Fibroblast of skin of left biceps (primary cell): ENCODE data around the gene KRT77.

Experiments
- DNase-seq, 2 experiments: peaks; one replicate each; pipeline ENCODE4 v3.0.0-alpha.2; 2013; ENCODE audit warnings: low read depth in 2 of 2

The KRT77 gene

DNA sequence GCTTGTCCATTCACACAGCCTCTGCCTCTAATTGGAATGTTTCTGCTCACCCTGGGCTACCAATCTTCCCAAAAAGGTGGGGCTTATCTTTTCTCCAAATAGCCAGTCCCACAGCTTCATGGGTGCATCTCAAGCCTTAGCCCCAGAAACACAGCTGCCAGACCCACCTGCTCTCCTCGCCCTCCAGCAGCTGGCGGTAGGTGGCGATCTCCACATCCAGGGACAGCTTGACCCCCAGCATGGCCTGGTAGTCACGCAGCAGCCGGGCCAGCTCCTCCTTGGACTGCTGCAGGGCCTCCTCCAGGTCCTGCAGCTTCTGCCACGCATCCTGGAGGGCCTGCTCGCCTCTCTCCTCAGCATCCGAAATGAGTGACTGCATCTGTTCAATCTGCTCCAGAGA, 11.1 kb downstream of the KRT77 start:
- DNase-seq: no peak

DNA sequence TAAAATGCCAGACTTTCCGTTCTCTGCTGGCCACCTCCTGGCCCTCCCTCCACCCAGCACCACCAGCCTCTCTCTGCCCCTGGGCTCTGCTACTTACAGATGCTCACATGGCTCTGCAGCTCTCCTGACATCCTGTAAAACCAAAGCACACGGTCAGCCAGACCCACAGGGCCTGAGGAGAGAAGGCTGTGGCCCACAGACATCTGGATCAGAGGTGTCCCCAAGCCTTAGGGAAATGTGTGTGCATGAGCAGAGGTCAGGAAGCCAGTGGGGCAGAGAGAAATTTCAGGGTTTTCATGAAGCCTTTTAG, 11.5 kb downstream of the KRT77 start:
- no peak for DNase-seq

DNA sequence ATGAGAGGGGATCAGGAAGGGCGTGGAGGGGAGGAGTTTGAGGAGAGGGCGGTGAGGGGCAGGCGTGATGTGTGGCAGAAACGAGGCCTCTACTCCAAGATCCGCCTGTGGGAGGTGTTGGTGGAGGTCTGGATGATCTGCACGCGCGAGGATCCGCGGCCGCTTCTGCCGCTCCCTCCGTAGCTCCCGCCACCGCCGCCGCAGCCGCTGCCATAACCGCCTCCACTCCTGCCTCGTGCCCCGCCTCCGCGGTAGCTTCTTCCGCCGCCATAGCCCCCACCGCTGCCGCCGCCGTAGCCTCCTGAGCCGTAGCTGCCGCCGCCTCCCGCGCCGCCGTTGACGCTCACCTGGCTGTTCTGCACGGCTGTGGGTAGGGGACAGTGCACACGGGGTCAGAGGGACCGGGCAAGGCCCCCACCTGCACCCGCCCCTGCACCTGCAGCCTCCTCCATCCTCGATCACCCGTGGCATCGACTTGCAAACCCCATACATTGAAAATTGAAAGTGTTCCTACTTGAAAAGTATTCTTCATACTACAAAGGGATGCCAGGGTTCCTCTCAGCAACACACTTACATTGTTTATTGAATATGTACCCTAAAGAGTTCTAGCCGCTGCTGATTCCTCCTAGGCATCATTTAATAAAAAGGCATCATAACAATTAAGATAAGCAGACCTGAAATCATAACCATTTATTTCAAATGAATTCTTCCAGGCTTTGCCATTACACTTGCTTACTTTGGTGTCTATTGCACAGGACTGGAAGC, 12.1 kb downstream of the KRT77 start:
- DNase-seq: no peak

DNA sequence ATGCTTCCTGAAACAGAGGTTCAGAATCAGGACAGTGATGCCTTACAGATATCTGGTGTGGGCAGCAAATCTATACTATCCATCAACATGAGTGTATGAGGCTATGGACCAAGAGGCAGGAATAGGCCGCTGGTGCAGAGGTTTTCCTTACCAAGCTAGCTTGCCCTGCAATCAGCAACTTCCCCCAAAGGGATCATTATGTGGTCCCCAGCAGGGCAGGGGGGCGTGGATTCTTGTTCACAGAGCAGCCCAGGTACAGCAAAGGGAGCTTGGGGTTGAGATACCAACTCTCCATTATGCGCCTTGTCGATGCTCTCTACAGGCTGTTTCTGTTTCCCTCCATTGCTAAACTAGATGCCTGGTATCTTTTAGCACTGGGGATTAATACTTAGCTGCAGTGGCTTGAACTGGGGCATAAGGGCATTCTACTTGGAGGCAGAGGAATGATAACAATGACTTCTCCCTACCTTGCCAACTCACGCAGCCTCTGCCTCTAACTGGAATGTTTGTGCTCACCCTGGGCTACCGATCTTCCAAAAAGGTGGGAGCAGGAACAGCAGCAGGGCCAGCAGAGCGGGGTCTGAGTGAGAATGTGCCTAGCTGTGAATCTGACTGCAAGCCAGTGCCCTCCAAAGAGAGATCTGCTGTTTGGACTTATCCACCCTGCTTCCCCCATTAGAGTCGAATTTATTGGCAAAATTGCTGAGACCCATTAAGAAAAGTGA, 12.8 kb downstream of the KRT77 start:
- DNase-seq: no peak

DNA sequence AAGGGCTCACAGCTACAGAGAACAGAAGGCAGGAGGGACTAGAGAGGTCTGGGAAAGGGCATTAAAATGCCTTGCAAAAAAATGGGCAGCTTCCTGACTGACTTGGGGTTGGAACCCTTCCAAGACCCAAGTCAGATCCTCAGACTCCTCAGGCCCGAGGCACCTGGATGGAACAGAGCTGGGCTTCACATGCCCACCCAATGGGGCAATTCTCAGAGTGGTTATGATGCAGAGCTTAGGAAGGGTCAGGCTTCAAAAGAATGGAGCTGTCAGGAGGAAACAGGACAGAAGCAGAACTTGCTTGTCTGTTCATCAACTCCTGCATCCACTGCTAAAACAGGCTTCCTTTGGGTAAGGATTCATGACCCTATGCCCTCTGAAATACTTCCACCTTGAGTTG, 13.4 kb downstream of the KRT77 start:
- DNase-seq: no peak

DNA sequence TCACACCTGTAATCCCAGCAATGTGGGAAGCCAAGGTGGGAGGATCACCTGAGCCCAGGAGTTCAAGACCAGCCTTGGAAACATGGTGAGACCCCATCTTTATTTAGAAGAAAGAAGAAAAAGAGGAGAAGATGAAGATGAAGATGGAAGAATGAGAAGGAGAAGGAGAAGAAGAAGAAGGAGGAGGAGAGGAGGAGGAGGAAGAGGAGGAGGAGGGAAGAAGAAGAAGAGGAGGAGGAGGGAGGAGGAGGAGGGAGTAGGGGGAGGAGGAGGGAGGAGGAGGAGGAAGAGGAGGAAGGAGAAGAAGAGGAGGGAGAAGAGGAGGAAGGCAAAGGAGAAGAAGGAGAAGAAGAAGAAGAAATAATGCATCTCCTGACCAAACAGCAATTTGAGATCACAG, 14.1 kb downstream of the KRT77 start:
- DNase-seq: no peak

DNA sequence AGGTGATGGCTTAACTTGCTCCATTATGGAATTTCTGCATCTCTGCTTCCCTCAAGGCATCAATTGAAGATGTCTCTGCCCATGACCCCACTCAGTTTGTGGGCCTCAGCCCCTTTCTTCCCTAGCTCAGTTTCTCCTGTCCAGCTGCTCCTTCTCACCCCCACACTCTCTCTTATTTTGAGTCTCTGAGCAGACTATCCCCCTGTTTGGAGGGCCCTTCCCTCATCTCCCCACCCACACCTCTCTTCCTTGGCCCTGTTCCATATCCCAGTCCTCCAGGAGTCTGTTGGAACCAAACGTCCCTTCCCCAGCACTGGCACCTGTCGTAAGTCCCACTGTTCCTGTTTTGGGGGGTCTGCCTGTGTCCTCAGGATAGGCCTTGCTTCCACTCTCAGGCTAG, 14.8 kb downstream of the KRT77 start:
- DNase-seq: no peak

DNA sequence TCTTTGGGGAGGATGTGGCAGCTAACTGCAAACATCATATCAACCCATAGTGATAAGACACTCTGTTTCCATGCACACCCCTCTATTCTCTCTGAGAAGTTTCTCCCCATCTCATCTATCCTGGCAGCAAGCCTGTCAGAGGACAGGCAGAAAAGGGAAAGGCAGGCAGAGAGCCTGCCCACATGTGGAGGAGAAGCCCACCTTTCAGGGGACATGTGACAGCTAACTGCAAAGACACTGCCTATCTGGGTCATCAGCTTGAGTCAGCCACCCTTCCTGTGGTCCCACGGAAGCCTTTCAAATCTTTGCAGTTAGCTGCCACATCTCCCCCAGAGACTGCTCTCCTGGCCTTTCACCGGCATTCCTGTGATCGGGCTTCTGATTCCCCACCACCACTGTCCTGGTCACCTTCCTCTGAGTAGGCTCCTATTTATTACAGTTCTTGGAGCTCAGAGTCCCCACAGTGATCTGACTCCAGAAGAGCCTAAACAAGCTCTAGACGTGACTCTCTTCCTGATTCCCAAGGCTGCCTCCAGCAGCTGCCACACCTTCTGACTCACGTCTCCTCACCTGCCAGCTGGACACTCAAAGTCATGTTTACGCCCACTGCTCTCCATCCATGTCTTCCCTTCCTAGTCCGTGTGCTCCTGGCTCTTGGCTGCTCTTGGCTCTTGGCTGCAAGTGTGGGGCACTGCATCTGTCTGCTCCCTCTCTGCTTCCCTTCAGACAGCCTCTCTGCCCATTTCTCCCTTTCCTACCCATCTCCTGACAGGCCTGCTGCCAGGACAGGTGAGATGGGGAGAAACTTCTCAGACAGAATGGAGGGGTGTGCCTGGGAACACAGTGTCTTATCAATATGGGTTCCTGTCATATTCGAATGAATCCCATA, 15.6 kb downstream of the KRT77 start:
- DNase-seq: no peak

DNA sequence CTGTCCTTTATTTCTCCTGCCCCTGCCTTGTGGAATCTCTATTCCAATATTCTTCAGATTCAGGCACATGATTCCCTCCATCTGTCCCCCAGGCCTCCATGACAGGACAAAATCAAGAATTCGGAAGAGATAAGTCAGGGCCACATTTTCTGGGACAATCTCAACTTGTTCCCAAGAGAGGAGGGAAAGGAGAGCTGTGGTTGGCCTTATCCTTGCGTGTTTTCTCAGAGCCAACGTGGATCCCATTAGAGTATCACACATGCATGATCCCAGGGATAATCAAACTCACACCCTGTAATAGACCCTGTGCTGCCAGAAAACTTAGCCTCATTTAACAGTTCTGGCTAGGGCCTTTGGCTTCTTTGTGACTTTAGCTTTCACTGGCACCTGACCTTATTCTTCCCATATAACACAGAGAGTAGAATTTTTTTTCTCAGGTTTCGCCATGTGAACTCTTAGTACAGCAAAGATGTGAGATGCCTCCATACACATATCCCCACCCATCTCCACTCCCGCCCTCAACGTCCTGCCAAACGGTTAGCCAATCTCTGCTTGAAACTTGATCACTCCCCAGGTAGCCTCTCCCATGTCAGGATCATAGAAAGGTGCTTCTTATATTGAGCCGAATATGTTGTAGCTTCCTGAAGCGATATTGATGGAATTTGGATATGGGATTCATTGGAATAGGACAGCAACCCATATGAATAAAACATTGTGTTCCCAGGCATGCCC, 16.4 kb downstream of the KRT77 start:
- no peak for DNase-seq

DNA sequence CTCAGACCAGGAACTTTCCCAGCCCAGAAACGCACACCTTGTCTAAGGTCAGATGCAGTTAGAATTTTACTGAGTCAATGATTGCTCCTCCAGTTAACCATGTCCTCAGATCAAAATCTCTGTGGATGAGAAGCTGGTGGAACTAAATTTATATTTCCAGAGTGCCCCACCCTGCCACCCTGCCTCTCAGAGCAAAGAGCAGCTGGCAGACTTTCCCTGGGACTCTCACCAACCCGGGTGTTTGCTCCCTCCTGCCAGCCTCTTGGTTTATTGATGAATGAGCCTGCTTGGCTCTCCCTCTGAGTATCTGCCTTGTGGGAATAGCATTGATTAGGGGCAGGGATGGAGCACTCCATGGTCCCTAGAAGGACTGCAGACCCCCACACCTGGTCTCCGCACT, 17.3 kb downstream of the KRT77 start:
- DNase-seq: no peak

DNA sequence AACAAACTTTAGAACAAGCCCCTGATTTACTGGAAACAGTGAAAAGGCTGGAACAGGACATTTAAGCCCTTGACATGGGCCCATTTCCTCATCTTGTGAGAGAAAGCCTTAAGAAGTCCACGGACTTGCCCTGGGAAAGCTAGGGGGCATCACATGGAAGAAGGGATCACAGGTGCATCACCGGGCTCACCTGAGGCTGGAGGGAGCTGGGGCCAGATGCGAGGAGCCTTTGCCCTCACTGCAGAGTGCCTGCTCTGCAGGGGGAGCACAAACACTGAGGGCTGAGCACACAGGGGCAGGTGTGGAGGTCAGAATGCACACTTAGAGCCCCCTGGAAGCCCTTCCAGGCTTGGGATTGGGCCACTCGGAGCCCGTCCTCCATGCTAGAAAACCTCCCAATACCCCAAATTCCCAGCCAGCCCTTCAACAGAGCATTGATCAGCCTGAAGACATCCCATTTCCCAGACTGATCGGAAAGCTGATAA, 17.9 kb downstream of the KRT77 start:
- no peak for DNase-seq

DNA sequence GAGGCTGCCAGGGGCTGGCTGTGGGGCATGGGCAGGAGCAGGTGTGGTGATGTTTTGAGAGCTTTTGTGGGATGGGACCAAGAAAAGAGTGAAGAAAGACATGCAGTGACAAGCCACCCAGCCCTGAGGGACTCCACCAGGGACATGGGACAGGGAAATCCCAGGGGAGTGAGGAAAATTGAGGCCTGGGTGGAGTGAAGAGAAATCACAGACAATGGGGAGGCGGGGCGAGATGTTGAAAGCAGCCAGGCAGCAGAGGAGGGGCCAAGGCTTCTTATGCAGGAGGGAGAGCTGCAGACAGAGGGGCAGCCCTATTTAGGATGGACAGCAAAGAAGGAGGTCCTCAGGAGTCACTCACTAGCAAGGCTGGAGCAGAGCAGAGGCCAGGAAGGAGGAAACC, 18.9 kb downstream of the KRT77 start:
- DNase-seq: no peak

DNA sequence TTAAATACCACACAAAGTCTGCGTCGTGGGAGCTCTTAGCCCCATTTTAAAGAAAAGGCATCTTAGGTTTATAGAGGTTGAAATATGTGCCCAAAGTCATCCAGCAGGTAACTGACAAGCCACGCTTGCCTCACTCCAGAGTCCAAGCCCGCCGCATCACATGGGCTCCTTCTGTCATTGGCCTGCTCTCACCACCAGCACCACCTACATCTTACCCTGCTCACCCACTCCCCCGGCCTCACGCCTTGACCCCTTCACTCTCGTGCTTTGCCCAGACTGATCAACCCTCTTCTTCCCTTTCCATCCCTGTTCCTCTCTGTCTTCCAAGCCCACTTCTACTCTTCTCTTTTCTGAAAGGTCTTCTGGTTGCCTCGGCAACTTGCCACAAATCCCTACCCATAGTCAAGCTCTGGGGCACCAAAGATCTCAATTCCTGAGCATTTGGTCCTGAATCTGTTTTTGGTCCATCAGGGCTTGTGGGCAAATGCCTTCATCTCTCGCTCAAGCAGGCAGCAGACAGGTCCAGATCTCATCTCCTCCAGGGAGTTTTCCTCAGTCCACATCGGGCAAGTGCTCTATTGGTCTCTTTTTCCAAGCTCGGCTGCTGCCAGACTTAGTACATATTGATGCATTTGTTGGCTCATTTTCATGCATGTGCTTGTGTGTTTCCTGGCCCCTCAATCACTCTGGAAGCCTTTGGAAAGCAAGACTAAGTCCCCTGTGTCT, 19.6 kb downstream of the KRT77 start:
- no peak for DNase-seq

DNA sequence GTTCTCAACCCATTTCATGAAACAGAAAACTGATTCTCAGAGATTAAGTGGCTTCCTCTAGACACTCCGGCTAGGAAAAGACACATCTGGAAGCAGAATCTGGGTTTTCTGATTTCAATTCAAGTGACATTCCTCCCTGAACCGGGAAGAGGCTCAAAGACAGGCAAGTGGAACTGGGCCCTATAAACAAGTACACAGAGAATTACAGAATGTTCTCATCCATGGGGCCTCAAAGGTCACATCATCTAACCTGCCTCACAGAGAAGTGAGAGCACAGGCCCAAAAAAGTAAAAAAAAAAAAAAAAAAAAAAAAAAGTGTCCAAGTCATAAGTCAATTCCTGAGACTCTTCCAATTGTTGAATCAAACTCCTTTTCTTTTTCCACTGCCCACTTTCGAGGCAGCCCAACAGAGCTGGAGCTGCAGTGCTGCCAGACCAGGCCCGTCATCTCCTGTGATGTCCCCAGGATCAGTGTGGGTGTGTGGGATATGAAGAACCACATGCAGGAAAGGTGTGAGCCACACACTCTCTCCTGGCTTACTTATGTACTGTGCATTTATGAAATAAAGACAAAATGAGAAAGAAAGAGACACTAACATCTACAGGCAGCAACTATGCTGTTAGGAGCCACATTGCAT, 20.3 kb downstream of the KRT77 start:
- no peak for DNase-seq

DNA sequence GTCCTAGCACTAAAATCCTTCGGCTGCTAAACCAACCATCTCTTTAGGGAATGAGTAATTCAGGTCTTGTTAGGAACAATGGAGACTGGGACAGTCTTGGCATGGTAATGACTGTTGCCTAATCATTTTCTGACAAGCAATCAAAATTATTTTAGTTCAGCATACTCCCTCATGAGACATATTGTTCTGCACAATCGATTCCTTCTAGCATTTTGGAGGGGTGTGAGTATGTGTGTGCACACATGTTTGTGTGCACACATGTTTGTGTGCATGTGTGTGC, 21.0 kb downstream of the KRT77 start:
- no peak for DNase-seq

DNA sequence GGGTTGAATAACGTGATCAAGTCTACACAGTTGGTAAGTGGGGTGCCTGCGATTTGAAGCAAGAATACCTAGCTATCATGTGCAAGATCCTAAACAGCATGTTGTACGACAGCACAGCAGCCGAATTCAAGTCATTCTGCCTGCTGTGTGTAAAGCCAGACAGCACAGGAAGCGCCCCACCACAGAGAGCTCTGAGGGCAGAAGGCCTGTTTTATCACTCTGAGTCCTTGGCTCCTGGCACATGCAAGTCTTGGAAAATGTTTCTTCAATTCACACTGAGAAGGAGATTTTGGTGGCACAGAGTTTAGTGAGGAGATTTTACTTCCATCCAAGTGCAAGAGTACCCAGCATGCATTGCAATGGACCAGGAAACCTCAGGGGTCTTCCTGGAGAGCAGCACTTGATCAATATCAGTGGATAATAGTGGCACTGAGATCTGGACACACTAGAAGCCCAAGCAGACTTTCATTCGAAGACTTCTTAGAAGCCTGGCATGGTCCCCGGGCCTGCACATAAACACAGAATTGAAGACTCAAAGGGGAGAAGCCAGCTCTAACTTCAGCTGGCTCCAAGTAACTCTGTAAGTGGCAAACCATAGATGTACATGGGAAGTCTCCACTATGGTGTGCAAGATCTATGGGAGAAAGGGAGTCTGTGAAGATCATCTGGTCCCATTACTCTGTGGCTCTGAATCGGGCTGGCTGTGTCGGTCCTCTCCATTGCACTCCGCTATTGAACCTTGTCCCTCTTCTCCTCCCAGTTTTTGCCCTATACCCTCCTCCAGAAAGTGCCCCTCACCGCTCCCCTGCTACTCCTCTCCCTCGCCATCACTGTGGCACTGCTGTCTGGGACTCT, 21.6 kb downstream of the KRT77 start:
- no peak for DNase-seq

DNA sequence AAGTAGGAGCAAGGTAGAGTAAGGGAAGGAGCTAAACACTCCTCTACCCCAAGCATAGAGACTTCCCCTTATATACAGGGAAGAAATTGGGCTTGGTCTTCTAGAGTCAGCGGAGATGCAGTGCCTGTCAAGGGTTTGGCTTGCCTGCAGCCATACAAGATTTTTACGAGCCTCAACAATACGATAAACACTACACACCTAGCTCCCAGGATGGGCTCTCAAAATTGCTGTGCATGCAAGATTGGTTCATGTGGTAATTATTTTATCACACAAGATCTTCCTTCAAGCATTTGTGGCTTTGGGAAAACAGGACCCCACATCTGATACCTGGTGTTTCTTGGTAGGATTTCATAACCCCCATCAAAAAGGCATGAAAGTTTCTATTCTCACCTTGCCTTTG, 23.0 kb downstream of the KRT77 start, which contains the start of gene KRT1:
Gene KRT1 (minus strand): TSS at position 45 of the 400 bp plus-strand sequence. CDS start 59 bp downstream, outside the sequence.
- no peak for DNase-seq

DNA sequence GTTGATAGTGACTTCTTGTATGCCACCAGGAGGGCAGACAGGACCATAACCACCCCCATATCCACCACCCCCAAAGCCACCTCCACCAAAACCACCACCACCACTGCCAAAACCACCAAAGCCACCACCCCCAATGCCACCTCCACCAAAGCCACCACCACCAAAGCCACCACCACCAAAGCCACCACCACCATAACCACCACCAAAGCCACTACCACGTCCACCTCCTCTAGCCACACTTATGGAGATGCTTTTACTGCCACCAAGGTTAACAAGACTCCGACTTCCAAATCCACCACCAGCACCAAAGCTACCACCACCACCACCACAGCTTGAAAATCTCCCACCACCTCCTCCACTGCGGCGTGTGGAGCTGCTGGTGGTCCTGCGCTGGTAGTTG, 23.4 kb downstream of the KRT77 start:
- DNase-seq: no peak

DNA sequence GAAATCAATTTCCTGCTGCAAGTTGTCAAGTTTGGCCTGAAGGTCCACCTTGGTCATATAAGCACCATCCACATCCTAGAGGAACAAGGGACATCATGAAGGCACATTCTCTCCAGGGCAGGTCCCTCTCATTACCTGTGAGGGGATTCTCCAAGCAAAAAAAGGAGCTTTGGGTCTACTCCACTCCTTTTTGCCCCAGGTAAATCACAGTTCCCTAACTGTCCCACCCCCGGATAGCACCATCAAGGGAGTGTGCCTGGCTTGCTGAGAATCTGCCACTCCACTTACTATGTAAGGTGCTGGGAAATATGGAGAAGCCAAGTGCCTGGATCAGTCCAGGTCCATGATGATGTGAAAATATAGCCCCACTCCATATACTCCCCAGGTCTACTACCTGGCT, 25.7 kb downstream of the KRT77 start:
- no peak for DNase-seq

DNA sequence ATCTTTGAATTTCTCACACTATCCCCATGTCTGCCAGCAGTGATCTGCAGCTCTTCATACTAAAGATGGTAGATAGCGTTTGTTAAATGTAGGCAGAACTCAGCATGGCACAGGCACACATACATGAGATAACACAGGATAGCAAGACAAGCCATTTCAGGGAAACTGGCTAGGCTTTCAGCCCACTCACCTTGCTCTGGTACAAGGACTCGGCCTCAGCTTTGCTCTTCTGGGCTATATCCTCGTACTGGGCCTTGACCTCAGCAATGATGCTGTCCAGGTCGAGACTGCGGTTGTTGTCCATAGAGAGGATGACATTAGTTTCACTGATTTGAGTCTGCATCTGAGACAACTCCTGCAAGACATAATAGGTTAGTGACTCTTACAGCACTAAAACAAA, 26.2 kb downstream of the KRT77 start:
- no peak for DNase-seq
